Brain microvascular endothelial cell (primary cell): ENCODE results near the gene ATP6V0E1.

Experiments
- DNase-seq: peaks from one replicate; pipeline ENCODE4 v3.0.0-alpha.2; 2020
- H3K27ac ChIP-seq: fragments of 250-450 bp; sonication (Bioruptor Pico); 2 replicates; pipeline ENCODE4 v1.5.1; 2020; ENCODE audit warnings: mild to moderate bottlenecking, moderate library complexity
- H3K27me3 ChIP-seq: fragments of 250-450 bp; sonication (Bioruptor Pico); replicated peaks from 2 replicates; pipeline ENCODE4 v1.5.1; 2020; ENCODE audit warnings: mild to moderate bottlenecking
- H3K36me3 ChIP-seq: fragments of 250-450 bp; sonication (Bioruptor Pico); replicated peaks from 2 replicates; pipeline ENCODE4 v1.5.1; 2020; ENCODE audit warnings: mild to moderate bottlenecking
- H3K4me3 ChIP-seq: 2 replicates; pipeline ENCODE4 v1.5.1; 2011; ENCODE audit warnings: low read depth, mild to moderate bottlenecking, control low read depth, low read length, moderate library complexity
- in situ Hi-C: cut with HindIII; loops from 2 replicates; pipeline ENCODE4 v1.10.0; 2017; ENCODE audit warnings: low sequenced_read_pairs, low pct_ligation_motif_present
- TF ChIP-seq, protein P1 (sequence below): IDR thresholded peaks from 2 replicates; pipeline ENCODE4 v1.5.1; 2011; ENCODE audit warnings: low read depth, mild to moderate bottlenecking, moderate library complexity, low read length, control low read depth, inconsistent platforms; ENCODE audit errors: missing control alignments

ATP6V0E1 gene

DNA sequence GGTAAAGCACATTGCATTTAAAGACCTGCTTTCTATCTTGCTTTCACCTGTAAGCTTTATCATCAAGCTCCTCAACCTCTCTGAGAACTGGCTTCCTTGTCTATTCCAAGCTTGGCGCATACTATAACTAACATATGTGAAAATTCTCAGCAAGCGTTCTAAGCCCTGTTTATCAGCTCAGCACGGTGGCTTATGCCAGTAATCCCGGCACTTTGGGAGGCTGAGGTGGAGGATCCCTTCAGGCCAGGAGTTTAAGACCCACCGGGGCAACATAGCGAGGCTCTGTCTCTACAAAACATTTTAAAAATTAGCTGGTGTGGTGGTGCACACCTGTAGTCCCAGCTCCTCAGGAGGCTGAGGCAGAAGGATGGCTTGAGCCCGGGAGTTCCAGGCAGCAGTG, 1.6 kb upstream of the ATP6V0E1 start:
- TF ChIP-seq, protein P1, sequence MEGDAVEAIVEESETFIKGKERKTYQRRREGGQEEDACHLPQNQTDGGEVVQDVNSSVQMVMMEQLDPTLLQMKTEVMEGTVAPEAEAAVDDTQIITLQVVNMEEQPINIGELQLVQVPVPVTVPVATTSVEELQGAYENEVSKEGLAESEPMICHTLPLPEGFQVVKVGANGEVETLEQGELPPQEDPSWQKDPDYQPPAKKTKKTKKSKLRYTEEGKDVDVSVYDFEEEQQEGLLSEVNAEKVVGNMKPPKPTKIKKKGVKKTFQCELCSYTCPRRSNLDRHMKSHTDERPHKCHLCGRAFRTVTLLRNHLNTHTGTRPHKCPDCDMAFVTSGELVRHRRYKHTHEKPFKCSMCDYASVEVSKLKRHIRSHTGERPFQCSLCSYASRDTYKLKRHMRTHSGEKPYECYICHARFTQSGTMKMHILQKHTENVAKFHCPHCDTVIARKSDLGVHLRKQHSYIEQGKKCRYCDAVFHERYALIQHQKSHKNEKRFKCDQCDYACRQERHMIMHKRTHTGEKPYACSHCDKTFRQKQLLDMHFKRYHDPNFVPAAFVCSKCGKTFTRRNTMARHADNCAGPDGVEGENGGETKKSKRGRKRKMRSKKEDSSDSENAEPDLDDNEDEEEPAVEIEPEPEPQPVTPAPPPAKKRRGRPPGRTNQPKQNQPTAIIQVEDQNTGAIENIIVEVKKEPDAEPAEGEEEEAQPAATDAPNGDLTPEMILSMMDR: no peak
- Histone ChIP-seq H3K36me3 (peaks cover 8% of the 10 kb centered on the region), H3K4me3 (no peak overlapping the region), H3K27ac (no peak overlapping the region), H3K27me3 (no peaks in the 10 kb centered on the region)
- in situ Hi-C loops: no loop called here
- DNase-seq: no peak

DNA sequence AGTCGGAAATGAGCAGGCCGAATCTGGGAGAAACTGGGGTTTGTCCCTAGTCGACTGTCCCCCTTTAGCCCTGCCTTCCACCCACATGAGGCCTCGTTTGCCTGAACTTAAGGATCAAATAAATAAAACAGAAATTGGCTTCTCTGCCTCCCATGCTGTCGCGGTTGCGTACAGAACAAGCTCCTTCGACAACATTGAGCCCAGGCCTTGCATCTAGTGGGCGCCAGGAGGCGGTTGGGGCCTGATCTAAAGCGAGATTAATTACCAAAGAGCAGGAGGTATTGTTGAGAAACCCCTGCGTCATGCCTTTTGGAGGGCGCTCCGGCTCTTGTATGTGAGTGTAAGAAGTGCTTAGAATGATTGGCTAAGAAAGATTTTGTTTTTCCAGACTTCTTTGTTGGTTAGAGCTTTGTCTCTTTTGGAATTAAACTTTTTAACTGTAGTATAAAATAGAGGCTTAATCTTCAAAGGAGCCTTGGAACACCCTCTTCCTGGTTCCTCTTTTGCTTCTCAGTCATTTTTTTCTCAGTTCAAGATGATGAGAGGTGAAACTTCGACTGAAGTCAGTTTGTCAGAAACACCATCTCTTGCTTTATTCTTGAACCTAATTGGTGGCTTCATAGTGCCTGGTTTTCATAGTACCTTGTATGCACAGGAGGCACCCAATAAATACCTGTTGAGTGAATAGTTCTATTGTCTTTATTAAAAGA, 828 bp downstream of the ATP6V0E1 start:
- peak; percentile 87 for DNase-seq
- H3K36me3 ChIP-seq: peaks cover 12% of the 10 kb centered on the region
- in situ Hi-C loops: no loop called here

DNA sequence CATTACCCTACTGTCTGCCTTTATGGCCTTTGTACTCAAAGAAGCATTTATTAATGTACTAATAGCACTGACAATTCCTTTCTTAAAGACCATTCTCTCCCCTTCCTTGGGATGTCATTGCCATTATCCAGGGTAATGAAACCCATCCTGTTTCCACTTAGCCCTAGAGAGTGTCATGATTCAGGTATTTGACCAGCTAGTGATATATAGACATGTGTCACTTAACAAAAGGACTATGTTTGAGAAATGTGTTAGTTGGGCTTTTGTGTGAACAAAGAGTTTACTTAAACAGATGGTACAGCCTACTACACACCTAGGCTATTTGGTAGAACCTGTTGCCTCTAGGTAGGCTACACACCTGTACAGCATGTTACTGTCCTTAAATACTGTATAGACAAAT, 2.0 kb downstream of the ATP6V0E1 start:
- Histone ChIP-seq H3K27me3 (no peaks in the 10 kb centered on the region), H3K36me3 (peaks cover 12% of the 10 kb centered on the region), H3K4me3 (no peak overlapping the region), H3K27ac (no peak overlapping the region)
- no peak for DNase-seq
- TF ChIP-seq, protein P1: no peak
- in situ Hi-C loops: no loop called here

More for the DNA sequence above, 828 bp downstream of the ATP6V0E1 start:
- no peaks in the 10 kb centered on the region for H3K27me3 ChIP-seq
- peak overlapping the region; percentile 85 for H3K27ac ChIP-seq
- peak overlapping the region; percentile 95 for H3K4me3 ChIP-seq
- TF ChIP-seq, protein P1: peak; percentile 82

DNA sequence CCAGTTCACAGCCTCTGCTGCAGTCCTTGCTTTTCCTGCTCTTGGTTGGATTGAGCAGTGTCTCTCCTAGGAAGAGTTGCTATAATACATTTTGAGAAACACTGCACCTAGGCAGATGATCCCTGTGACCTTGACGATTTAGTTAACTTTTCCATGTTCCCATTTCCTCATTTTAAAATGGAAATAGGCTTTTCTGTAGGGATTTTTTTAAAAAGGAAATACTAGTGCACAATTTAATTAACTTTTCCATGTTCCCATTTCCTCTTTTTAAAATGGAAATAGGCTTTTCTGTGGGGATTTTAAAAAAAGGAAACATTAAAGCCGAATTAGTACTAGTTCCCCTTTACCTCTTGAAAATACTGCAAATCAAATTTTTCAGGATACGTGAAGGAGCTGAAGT, 4.7 kb downstream of the ATP6V0E1 start:
- H3K36me3 ChIP-seq: peaks cover 12% of the 10 kb centered on the region
- in situ Hi-C loops: no loop called here

DNA sequence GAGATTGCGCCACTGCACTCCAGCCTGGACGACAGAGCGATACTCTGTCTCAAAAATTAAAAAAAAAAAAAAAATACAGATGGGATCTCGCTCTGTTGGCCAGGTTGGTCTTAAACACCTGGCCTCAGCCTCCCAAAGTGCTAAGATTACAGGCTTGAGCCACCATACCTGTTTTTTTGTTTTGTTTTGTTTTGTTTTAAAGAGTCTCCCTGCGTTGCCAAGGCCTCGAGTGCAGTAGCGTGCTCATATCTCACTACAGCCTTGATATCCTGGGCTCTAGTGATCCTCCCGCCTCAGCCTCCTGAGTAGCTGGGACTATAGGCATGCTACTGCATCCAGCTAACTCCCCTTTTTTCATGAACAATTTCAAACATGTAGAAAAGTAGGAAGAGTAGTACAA, 7.2 kb downstream of the ATP6V0E1 start:
- peaks cover 19% of the 10 kb centered on the region for H3K36me3 ChIP-seq
- H3K27me3 ChIP-seq: no peaks in the 10 kb centered on the region
- no peak for DNase-seq
- H3K4me3 ChIP-seq: no peak overlapping the region
- in situ Hi-C loops: no loop called here
- TF ChIP-seq, protein P1: no peak
- no peak overlapping the region for H3K27ac ChIP-seq

More for the DNA sequence above, 4.7 kb downstream of the ATP6V0E1 start:
- no peak for DNase-seq
- Histone ChIP-seq H3K27me3 (no peaks in the 10 kb centered on the region), H3K27ac (no peak overlapping the region), H3K4me3 (no peak overlapping the region)
- TF ChIP-seq, protein P1: no peak

DNA sequence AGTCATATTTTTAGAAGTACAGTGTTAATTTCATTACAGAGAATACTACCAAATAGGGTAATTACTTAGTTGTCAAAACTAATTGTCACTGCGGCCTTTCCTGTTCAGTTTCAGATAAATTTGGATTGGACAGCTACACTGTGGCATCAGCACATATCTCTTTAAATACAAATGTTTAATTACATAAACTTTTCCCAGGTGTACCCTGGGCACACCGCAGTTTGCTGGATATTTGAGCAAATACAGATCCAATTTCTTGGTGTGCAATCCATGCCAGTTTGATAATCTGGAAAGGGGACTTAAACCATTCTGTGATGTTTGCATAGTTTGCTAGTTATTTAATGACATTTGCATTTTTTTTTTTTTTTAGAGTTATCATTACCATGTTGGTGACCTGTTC, 10.8 kb downstream of the ATP6V0E1 start:
- no peak for DNase-seq
- TF ChIP-seq, protein P1: no peak
- in situ Hi-C loops: no loop called here
- Histone ChIP-seq H3K27me3 (no peaks in the 10 kb centered on the region), H3K36me3 (peaks cover 16% of the 10 kb centered on the region), H3K4me3 (no peak overlapping the region), H3K27ac (no peak overlapping the region)
